Astrocyte of the spinal cord (primary cell): ENCODE measurements around the gene MEAF6.
A peak's percentile ranks its signal among the peaks of the same experiment; 100 is the strongest.
"Not testable (repeated sequence)": the region's sequence is repeated elsewhere in the genome, so short reads cannot be mapped to it uniquely, and the experiment has no call there.

Experiments
- DNase-seq: peaks from one replicate; pipeline ENCODE4 v3.0.0; 2011; ENCODE audit warnings: low read depth, low spot score
- H3K4me3 ChIP-seq: 2 replicates; pipeline ENCODE4 v1.5.1; 2011; ENCODE audit warnings: low read depth, mild to moderate bottlenecking, low read length, moderate library complexity
- in situ Hi-C: cut with HindIII; loops from 2 replicates; pipeline ENCODE4 v1.10.0; 2017; ENCODE audit warnings: low sequenced_read_pairs
- TF ChIP-seq, protein P1 (sequence below): IDR thresholded peaks from 2 replicates; pipeline ENCODE4 v1.5.1; 2012; ENCODE audit warnings: low read depth, mild to moderate bottlenecking, low read length, inconsistent platforms

MEAF6 gene

DNA sequence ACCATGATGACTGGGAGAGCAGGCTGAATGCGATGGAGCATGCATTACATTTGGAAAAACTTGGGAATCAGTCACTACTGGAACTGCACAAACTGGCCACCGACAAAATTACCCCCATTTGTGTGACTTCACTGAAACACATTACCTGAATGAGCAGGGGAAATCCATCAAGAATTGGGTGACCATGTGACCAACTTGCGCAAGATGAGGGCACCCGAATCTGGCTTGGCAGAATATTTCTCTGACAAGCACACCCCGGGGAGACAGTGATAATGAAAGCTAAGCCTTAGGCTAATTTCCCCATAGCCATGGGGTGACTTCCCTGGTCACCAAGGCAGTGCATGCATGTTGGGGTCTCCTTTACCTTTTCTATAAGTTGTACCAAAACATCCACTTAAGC, 30.5 kb upstream of the MEAF6 start:
- TF ChIP-seq, protein P1, sequence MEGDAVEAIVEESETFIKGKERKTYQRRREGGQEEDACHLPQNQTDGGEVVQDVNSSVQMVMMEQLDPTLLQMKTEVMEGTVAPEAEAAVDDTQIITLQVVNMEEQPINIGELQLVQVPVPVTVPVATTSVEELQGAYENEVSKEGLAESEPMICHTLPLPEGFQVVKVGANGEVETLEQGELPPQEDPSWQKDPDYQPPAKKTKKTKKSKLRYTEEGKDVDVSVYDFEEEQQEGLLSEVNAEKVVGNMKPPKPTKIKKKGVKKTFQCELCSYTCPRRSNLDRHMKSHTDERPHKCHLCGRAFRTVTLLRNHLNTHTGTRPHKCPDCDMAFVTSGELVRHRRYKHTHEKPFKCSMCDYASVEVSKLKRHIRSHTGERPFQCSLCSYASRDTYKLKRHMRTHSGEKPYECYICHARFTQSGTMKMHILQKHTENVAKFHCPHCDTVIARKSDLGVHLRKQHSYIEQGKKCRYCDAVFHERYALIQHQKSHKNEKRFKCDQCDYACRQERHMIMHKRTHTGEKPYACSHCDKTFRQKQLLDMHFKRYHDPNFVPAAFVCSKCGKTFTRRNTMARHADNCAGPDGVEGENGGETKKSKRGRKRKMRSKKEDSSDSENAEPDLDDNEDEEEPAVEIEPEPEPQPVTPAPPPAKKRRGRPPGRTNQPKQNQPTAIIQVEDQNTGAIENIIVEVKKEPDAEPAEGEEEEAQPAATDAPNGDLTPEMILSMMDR = no peak
- H3K4me3 ChIP-seq = no peak overlapping the region
- DNase-seq = no peak
- in situ Hi-C loops = no loop called here

DNA sequence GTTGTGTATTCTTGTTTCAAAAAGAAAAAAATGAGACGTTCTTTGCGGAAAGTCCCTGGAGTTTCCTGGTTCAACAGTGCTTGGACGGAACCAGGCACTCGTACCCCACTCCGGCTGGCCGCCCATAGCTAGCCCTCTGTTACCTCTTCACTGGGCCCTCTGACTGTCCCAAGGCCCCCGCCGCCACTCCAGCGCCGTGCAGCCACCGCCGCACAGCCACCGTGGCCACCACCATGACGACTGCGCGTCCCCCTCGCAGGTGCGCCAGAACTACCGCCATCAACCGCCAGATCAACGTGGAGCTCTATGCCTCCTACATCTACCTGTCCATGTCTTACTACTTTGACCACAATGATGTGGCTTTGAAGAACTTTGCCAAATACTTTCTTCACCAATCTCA, 30.0 kb upstream of the MEAF6 start:
- TF ChIP-seq, protein P1 = no peak
- no peak for DNase-seq
- in situ Hi-C loops = no loop called here
- no peak overlapping the region for H3K4me3 ChIP-seq

DNA sequence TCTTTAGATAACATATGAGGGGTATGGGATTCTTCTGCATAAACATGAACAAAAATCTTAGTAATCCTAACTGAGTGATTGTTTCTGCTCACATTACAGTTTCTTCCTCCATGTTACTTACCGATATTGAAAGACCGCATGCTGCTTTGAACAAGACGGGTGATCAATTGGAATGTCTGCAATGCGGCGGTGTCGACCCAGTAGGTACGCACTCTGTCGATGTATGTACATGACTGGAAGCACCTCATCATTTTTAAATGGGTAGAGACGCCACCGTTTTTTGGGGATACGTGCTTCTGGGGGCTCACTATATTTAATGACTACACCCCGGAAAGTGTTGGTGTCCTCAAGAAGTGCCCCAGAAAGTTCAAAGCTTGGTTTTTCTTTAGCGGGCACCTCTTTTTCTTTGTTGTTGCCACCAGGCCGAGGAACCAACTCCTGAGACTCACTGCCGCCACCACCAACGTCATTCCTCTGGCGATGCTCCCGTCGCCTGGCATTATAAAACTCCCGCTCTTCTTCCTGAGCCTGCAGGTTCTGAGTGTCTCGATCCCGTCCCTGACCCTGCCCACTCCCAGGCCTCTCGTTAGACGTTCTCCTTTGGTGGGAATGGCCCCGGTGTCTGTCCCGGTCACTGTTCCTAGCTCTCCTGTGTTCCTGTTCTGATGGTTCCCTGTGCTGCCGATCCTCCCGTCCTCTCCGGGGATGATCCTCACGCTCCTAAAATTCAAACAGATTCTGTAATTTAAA, 25.6 kb upstream of the MEAF6 start:
- TF ChIP-seq, protein P1 = no peak
- no peak for DNase-seq
- no peak overlapping the region for H3K4me3 ChIP-seq
- in situ Hi-C loops = no loop called here

DNA sequence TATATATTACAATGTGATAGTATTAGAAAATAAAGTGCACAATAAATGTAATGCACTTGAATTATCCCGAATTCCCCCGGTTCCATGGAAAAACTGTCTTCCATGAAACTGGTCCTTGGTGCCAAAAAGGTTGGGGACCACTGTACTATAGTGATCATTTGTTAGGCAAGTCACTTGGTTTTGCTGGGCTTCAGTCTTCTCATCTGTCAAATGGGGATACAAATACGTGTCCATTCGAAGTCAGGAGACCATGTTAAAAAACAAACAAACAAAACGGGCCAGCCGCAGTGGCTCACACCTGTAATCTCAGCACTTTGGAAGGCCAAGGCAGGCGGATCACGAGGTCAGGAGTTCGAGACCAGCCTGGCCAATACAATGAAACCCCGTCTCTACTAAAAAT, 24.6 kb upstream of the MEAF6 start:
- DNase-seq, in situ Hi-C loops, H3K4me3 ChIP-seq: not testable (repeated sequence)

DNA sequence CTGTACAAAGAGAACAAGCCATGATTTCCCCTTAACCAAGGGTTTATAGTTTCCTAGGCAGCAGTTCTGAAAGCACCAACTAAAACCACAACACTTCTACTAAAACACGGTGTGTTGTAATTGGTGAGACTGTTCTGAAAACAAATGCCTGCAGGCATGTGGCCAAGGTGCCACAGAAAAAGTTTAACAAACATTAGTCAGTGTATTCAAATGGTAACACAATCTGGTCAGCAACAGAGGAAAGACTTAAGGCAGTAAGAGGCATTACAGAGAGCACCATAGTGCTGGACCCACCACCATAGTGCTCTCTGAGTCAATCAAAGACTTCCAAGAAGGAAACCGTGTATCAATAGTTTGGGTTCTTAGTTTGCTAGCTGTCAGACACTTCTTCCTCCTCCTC, 22.8 kb upstream of the MEAF6 start:
- TF ChIP-seq, protein P1 = no peak
- no peak overlapping the region for H3K4me3 ChIP-seq
- in situ Hi-C loops = no loop called here
- peak; percentile 73 for DNase-seq

DNA sequence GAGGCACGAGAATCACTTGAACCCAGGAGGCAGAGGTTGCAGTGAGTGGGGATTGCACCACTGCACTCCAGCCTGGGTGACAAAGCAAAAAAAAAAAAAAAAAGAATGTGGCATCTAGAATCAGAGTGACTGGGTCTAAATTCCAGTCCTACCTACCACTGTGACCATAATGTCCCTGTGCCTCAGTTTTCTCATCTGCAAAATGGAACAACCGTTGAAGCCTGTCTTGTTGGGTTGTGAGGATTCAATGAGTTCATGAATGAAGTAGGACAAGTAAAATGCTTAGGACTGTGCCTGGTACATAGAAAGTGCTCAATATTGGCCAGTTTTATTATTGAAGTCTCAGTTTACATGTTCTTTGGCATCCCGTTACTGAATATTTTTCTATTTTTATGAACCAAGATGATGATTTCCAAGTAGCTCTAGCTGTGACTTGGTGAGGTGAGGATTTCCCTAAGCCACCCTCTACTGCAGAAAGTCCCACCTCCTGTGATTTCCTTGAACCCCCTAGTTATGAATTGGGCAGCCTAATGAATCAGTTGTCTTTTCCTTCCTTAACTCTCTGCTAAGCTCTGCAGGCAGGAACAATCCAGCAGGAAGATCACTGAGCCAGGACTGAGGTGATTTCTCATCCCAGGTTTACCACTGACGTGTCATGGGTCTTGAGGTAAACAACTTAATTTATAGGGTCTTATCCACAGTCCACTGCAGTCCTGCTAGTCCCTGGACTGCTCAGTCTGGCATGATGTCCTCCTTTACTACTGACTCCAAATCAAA, 18.9 kb upstream of the MEAF6 start:
- in situ Hi-C loops = no loop called here
- no peak overlapping the region for H3K4me3 ChIP-seq
- DNase-seq = no peak
- TF ChIP-seq, protein P1 = no peak

DNA sequence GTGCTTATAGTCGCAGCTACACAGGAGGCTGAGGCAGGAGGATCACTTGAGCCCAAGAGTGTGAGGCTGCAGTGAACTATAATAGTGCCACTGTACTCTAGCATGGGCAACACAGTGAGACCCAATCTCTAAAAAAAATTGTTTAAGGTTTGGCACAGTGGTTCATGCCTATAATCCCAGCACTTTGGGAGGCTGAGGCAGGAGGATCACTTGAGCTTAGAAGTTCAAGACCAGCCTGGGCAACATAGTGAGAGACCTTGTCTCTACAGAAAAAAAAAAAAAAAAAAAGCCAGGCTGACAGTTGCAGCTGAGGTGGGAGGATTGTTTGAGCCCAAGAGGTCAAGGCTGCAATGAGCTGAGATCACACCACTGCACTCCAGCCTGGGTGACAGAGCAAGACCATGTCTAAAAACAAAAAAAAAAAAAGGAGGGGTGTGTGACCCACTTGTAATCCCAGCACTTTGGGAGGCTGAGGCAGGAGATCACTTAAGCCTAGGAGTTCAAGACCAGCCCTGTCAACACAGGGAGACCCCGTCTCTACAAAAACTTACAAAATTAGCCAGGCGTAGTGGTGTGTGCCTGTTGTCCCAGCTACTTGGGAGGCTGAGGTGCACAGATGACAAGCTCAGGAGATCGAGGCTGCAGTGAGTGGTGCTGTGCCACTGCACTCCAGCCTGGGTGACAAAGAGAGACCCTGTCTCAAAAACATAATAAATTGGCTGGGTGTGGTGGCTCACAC, 18.0 kb upstream of the MEAF6 start:
- in situ Hi-C loops = not testable (repeated sequence)

DNA sequence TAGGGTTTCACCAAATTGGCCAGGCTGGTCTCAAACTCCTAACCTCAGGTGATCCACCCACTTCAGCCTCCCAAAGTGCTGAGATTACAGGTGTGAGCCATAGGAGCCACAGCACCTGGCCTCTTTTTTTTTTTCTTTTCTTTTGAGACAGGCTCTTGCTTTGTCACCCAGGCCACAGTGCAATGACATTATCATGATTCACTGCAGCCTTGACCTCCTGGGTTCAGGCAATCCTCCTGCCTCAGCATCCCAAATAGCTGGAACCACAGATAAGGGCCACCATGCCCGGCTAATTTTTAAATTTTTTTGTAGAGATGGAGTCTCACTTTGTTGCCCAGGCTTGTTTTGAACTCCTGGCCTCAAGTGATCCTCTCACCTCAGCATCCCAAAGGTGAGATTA, 15.3 kb upstream of the MEAF6 start:
- H3K4me3 ChIP-seq, in situ Hi-C loops, DNase-seq: not testable (repeated sequence)

More for the DNA sequence above, 18.0 kb upstream of the MEAF6 start:
- H3K4me3 ChIP-seq, DNase-seq: not testable (repeated sequence)
